ENCODE results near the gene EXD3.

Gene EXD3

DNA sequence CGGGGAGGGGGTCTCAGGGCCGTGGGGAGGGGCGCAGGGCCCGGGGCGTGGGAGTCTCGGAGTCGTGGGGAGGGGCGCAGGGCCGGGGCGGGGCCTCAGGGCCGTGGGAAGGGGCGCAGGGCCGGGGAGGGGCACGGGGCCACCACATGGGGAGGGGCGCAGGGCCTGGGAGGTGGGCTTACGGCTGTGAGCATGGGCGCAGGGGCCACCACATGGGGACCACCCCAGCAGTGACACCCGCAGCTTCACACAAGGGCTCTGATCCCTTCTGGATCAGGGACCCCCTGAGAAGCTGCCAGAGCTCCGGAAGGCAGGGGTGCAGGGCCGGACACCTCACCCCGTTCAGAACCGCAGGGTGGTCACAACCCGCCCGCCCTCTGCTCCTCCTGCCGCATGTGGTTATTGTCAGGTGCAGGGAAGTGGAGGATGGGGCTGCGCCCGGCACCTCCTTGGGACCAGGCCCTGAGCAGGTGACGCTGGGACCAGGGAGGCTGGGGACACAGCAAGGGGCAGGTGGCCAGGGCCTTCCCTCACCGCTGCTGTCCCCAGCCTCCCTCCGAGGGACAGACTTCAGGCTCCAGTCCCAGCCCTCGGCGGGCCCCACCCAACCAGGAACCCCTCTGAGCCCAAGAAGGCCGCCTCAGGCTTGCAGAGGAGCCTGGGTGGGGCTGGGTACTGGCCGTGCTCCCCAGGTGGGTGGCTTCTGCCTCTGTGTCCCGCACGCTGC, 53.7 kb downstream of the EXD3 start:
- H3K9me3 Mint-ChIP-seq = peaks cover 6% of the 10 kb centered on the region
- H3K4me3 Mint-ChIP-seq = no peak overlapping the region
- peaks cover 13% of the 10 kb centered on the region for H3K36me3 Mint-ChIP-seq (ENCODE audit: low read depth)
- TF ChIP-seq, protein P1, sequence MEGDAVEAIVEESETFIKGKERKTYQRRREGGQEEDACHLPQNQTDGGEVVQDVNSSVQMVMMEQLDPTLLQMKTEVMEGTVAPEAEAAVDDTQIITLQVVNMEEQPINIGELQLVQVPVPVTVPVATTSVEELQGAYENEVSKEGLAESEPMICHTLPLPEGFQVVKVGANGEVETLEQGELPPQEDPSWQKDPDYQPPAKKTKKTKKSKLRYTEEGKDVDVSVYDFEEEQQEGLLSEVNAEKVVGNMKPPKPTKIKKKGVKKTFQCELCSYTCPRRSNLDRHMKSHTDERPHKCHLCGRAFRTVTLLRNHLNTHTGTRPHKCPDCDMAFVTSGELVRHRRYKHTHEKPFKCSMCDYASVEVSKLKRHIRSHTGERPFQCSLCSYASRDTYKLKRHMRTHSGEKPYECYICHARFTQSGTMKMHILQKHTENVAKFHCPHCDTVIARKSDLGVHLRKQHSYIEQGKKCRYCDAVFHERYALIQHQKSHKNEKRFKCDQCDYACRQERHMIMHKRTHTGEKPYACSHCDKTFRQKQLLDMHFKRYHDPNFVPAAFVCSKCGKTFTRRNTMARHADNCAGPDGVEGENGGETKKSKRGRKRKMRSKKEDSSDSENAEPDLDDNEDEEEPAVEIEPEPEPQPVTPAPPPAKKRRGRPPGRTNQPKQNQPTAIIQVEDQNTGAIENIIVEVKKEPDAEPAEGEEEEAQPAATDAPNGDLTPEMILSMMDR (IDR thresholded peaks at IDR 0.05) = no peak
- H3K4me1 Mint-ChIP-seq = peaks cover 21% of the 10 kb centered on the region
- no peak overlapping the region for H3K27ac Mint-ChIP-seq
- H3K27me3 Mint-ChIP-seq (ENCODE audit: low read depth, poor library complexity) = no peaks in the 10 kb centered on the region
- no peak for DNase-seq

DNA sequence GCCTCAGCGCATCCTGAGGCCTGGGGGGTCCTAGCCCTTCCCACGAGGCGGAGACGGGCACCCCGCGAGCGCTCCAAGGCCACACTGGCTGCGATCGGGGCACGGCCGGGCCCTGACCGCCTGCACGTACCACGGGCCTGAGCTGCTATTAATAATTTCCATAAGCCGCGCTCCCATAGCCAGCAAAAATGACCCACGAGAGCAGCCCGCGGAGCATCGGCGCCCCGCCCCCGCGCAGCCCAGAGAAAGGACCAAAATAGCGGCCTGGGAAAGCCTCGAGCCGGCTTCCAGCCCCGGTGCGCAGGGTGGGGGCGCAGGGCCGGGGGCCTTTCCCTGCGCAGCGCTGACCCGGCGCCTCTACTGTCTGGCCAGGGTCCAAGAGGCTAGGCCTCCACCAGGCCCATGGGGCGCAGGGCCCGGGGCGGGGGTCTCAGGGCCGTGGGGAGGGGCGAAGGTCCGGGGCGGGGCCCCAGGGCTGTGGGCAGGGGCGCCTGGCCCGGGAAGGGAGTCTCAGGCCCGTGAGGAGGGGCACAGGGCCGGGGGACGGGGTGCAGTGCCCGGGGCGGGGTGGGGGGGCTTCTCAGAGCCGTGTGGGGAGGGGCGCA, 54.4 kb downstream of the EXD3 start:
- DNase-seq = no peak
- H3K4me3 Mint-ChIP-seq = no peak overlapping the region
- H3K27ac Mint-ChIP-seq = no peak overlapping the region
- TF ChIP-seq, protein P1 (IDR thresholded peaks at IDR 0.05) = no peak
- H3K27me3 Mint-ChIP-seq (ENCODE audit: low read depth, poor library complexity) = no peaks in the 10 kb centered on the region
- H3K4me1 Mint-ChIP-seq = peaks cover 17% of the 10 kb centered on the region
- peaks cover 5% of the 10 kb centered on the region for H3K9me3 Mint-ChIP-seq
- peaks cover 8% of the 10 kb centered on the region for H3K36me3 Mint-ChIP-seq (ENCODE audit: low read depth)

DNA sequence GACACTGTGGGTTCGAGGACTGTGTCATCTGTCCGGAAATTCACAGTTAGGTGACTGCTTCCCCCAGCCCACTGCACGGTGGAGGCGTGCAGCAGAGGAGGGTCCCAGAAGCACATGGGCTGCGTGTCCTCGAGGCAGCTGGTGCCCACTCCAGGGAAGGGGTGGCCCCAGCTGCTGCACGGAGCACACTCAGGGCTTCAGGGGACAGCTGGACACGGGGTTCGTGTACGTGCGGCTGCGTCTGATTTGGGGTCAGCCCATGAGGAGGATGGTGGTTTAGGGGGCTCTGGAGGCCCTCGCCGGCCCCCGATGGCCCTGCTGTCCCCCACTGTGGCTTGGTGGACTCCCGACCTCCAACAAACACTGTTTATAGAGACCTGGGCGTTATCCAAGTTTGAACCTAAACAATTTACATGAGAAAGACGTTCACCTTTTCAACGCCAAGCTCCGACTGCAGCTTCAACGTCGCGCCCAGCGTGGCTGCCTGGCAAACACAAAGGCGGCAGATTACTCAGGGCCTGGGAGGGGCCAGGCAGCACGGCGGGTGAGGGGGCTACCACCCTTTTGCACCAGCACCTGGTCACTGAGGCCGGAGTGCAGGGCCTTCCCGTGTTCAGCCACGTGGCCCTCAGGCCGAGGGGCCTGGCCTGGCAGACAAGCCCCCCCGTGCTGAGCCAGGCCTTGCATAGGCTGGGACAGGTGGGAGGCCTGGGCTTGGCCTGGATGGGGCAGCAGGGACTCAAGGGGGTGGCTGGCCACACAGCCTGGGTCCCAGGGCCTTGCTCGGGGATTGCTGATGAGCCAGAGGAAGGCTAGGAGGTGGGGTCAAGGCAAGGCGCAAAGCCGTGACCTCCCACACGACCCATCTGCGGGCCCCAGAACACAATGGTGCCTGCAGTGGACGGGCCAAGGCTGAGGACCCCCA, 55.2 kb downstream of the EXD3 start:
- H3K4me1 Mint-ChIP-seq = peaks cover 16% of the 10 kb centered on the region
- peaks cover 7% of the 10 kb centered on the region for H3K36me3 Mint-ChIP-seq (ENCODE audit: low read depth)
- TF ChIP-seq, protein P1 (IDR thresholded peaks at IDR 0.05) = no peak
- no peak for DNase-seq
- peaks cover 9% of the 10 kb centered on the region for H3K9me3 Mint-ChIP-seq
- H3K4me3 Mint-ChIP-seq = no peak overlapping the region
- peaks cover 5% of the 10 kb centered on the region for H3K27me3 Mint-ChIP-seq (ENCODE audit: low read depth, poor library complexity)
- no peak overlapping the region for H3K27ac Mint-ChIP-seq

DNA sequence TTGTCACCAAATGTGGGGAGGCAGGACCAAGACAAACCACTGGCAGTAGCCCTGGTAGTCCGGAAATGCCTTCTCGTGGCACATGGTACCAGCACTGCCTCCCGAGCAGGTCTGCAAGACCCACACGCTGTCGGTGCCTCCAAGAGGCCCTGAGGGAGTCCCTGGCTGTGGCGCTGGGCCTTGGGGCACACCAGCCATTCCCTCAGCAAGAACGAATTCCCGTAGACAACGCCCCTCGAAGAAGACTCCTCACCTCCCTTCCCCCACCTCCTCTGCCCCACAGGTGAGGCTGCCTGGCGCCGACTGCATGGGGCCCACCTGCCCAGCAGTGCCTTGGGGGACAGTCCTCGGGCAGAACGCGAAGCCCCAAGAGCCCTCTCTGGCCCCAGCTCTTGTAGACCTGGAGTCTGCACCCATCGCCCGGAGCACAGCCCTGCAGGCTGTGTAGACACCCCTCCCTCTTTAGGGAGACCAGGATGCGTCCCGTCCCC, 56.0 kb downstream of the EXD3 start:
- peaks cover 17% of the 10 kb centered on the region for H3K9me3 Mint-ChIP-seq
- TF ChIP-seq, protein P1 (IDR thresholded peaks at IDR 0.05) = no peak
- peaks cover 16% of the 10 kb centered on the region for H3K4me1 Mint-ChIP-seq
- peaks cover 7% of the 10 kb centered on the region for H3K36me3 Mint-ChIP-seq (ENCODE audit: low read depth)
- H3K27me3 Mint-ChIP-seq (ENCODE audit: low read depth, poor library complexity) = peaks cover 6% of the 10 kb centered on the region
- no peak overlapping the region for H3K4me3 Mint-ChIP-seq
- H3K27ac Mint-ChIP-seq = no peak overlapping the region
- no peak for DNase-seq

DNA sequence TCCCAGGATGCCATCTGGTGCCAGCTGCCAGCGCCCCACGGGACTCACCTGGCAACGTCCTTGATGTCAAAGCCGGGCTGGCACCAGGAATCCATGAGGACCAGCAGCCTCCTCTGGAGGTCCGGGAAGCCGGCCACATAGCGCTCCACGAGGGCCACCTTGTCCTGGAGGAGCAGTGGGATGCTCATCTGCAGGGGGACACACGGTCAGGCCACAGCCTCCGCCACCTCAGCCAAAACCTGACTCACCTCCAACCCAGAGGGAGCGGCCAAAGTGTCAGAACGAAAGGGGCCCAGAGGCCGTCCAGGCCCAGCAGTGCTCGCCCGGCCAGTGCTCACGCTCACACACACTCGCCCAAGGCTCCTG, 56.5 kb downstream of the EXD3 start:
- no peak overlapping the region for H3K27ac Mint-ChIP-seq
- DNase-seq = no peak
- H3K4me3 Mint-ChIP-seq = no peak overlapping the region
- H3K4me1 Mint-ChIP-seq = peaks cover 16% of the 10 kb centered on the region
- peaks cover 6% of the 10 kb centered on the region for H3K27me3 Mint-ChIP-seq (ENCODE audit: low read depth, poor library complexity)
- peaks cover 7% of the 10 kb centered on the region for H3K36me3 Mint-ChIP-seq (ENCODE audit: low read depth)
- H3K9me3 Mint-ChIP-seq = peaks cover 22% of the 10 kb centered on the region
- TF ChIP-seq, protein P1 (IDR thresholded peaks at IDR 0.05) = no peak
